ENCODE measurements around the gene RNF126.
"Not testable (repeated sequence)": the region's sequence is repeated elsewhere in the genome, so short reads cannot be mapped to it uniquely, and the experiment has no call there.

The RNF126 gene

GRCh38 chr19:645912-646778 is 16.9 kb downstream of the RNF126 start:
- DNase-seq, result no peak

- DNase-seq, result no peak
Measured at GRCh38 chr19:644789-645188, 18.2 kb downstream of the RNF126 start.

GRCh38 chr19:644363-644762 is 18.7 kb downstream of the RNF126 start:
- no peak for DNase-seq

- no peak for DNase-seq
Measured at GRCh38 chr19:643736-644135, 19.3 kb downstream of the RNF126 start.

- DNase-seq, result no peak
Measured at GRCh38 chr19:642767-643727, 20.0 kb downstream of the RNF126 start.

GRCh38 chr19:641702-642101 is 21.3 kb downstream of the RNF126 start:
- no peak for DNase-seq

GRCh38 chr19:640606-641189 is 22.3 kb downstream of the RNF126 start:
- DNase-seq, result no peak

GRCh38 chr19:640161-640558 is 22.9 kb downstream of the RNF126 start:
- no peak for DNase-seq

- peak; percentile 77 for DNase-seq
Measured at GRCh38 chr19:639253-640160, 23.5 kb downstream of the RNF126 start, which contains the start of gene FGF22. FGF22 (plus strand) TSS chr19:639879; CDS start chr19:639926, 47 bp downstream.

GRCh38 chr19:638906-639252 is 24.1 kb downstream of the RNF126 start:
- DNase-seq, result no peak

- DNase-seq, result no peak
Measured at GRCh38 chr19:634975-635652, 27.9 kb downstream of the RNF126 start.

GRCh38 chr19:633786-634639 is 29.0 kb downstream of the RNF126 start:
- no peak for DNase-seq

- DNase-seq, result peak; percentile 93
Measured at GRCh38 chr19:633068-633785, 29.8 kb downstream of the RNF126 start, which contains the start of gene POLRMT. POLRMT (minus strand) TSS chr19:633537; CDS start chr19:633512, 25 bp downstream.

- peak; percentile 62 for DNase-seq
Measured at GRCh38 chr19:632579-633067, 30.4 kb downstream of the RNF126 start.

- DNase-seq, result no peak
Measured at GRCh38 chr19:629961-630714, 32.9 kb downstream of the RNF126 start.

- not testable (repeated sequence) for DNase-seq
Measured at GRCh38 chr19:629515-629914, 33.5 kb downstream of the RNF126 start.

- DNase-seq, result no peak
Measured at GRCh38 chr19:628168-628567, 34.8 kb downstream of the RNF126 start.

- DNase-seq, result not testable (repeated sequence)
Measured at GRCh38 chr19:626566-626965, 36.4 kb downstream of the RNF126 start.

GRCh38 chr19:625257-625656 is 37.8 kb downstream of the RNF126 start:
- DNase-seq, result no peak

Data from NCI-H226 (cell line).